Posterior vena cava (tissue), 2 donors: ENCODE results near the gene FADS6. TPM values are rescaled to one million over a fixed set of nuclear protein-coding genes. Genes with fewer than 3 reads are reported as not detected.
A peak's percentile ranks its signal among the peaks of the same experiment; 100 is the strongest.

ENCODE experiments used
- DNase-seq: peaks from one replicate; pipeline ENCODE4 v3.0.0-alpha.2; 2020; ENCODE audit warnings: low spot score
- intact Hi-C, 2 donors: fragments of 100-400 bp; cut with DNase I; formaldehyde crosslinking; loops; one replicate each; pipeline versions ENCODE4 v1.14.1 to v1.14.2; 2022 to 2023
- total RNA-seq, 2 donors: library from RNA; stranded (reverse); fragmentation: NEBNext Ultra II Directional; extraction: Animal tissue kit (Norgen Biotek cat#: 25700); gene quantifications; one replicate each; pipeline ENCODE4 v1.2.1, GENCODE V29; 2021
- donor health status: DM: yes; HTN: yes; CAD: no.
- donor health status: DM: yes; HTN: yes; CAD: no.

The FADS6 gene
- total RNA-seq, 2 donors from 2014 or later, result not detected

DNA sequence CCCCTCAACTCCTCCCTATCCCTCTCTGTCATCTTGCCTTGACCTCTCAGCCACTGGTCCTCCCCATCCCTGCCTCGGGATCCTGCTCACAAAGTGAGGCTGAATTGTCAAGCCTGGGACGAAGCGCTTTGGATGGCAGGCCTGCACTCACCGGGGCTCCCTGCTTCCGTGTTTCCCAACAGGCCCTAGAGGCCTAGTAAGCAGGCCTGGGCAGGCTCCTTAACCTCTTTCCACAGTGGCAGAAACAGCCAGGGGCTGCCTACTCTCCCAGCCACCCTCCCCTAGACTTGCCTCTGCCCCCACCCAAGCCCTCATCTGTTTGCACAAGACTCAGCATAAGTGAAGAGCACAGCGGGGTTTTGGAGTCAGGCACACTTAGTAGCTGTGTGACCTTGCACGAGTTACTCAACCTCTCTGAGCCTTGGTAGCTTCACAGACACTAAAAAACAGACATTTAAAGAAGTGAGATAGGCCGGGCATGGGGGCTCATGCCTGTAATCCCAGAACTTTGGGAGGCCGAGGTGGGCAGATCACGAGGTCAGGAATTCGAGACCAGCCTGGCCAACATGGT, 5.0 kb upstream of the FADS6 start:
- intact Hi-C loops, result no loop called here
- DNase-seq, result no peak

DNA sequence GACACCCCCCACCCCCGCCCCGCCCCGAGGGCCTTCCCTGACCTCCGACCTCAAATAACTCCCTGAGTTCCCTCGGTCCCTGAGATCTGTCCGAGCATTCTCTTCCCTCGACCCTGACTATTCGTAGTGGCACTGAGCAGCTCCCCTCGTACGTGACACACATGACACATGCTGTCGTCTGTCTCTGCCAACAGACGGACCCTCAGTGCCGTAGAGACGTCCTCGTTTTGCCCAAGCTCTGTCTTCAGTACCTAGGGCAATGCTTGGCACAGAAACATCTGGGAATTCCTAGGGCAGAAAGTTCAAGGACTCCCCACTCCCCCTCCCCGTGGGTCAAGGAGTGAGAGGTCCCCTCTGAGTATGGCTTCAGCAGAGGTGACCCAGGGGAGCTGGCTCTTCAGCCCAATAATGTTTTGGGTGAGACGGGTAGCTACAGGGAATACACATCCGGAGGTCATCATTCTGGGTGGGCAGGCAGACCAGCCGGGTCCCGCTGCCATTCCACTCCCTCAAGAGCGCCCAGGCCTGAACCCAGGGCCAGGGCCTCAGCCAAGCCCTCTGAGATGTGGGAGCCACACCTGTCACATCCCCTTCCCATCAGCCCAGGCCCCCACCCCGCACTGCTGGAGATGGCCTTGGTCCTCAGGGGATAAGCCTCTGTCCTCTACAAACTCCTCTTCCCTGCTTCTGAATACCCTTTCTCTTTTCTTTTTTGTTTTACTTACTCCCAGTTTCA, 671 bp upstream of the FADS6 start:
- intact Hi-C loops, result no loop called here
- DNase-seq, result no peak

DNA sequence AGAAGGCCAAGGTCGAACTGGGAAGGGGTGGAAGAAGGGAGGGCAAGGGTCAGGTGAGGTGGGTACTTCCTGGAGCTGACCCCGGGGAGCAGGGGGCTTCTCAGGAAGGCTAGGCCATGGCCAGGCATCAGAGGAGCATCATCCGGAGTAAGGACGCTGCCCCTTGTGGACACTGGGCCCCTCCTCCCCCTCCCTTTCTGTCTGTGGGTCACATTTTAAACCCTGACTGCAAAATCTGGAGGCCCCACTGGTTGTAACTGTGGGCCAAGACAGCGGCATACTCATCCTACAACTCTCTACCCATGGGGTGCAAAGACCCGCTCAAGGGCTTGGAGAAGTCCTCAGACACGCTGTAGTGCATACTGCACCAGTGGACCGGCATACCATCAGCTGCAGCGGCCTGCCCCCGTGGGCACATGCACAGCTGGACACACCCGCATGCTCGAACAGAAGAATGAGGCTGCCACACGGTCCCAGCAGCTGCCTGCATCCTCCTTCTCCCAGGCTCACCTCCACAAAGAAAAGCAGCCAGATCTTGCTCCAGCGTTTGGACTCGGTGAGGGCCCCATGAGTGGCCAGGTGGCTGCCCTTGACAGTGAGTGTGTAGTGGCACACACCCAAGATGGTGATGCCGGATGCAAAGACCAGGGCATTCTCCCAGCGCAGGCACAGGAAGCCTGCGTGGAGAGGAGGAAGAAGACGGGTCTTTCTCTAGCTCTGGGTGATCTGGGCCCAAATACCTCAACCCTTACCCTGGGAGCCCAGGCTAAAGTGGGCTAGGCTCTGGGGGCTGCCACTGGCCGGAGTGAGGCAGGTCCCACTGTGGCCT, 1.2 kb downstream of the FADS6 start:
- no peak for DNase-seq

DNA sequence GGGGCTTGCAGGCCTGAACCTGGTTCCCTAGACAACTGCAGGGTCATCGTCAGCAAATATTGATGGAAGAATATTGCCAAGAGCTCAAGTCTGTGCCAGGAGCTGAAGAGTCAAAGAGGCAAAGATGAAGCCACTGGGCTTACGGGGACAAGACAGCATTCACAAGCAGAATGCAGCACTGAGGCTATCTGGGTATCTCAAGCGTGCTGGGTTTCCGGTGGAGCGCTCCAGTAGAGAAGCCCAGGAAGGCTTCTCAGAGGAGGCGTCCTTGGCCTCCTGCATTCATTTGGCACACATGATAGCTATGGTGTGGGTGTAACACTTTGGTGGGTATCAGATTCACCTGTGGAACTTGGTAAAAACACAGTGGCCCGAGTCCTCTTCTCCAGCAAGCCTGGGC, 2.9 kb downstream of the FADS6 start:
- DNase-seq, result no peak
- intact Hi-C loops, result no loop called here

More for the DNA sequence above, 1.2 kb downstream of the FADS6 start:
- intact Hi-C loops, result no loop called here

DNA sequence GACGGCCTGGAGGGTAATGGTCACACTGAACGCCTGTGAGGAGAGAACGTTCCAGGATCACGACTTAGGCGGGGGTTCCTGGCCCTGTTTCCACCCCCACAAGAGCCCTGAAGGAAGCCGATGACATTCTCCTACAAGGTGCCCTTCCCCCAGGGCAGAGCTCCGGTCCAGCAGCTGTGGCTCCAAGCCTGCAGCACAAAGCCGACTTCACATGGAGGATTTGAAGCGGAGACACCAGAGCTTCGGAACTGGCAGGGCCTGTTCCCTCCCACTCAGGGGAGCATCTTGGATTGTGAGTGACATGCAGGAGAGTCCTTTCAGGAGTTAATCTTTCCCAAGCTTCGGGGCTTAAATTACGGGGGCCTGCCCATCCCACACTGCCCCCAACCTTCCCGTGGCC, 5.0 kb downstream of the FADS6 start:
- intact Hi-C loops, result no loop called here
- no peak for DNase-seq

DNA sequence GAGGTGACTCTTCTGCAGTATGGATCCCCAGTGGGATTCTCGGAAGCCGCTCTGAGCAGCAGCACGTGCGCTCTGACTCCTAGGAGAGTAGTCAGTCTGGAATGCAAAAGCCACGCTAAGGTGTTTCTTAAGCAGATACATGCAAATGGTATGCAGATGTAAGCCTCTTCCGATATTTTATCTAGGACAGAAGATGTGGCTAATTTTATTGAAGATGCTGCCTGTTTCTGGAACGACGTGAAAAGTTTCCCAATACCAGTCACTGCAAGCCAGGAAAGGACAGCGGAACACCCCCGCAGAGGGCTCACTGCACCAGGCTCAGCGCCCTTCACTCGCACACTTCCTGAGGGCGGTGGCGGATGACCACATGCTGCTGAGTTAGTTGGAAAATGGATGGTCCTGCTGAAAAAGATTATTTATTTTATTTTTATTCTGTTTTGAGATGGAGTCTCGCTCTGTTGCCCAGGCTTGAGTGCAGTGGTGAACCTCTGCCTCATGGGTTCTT, 10.1 kb downstream of the FADS6 start:
- intact Hi-C loops, result no loop called here
- no peak for DNase-seq

DNA sequence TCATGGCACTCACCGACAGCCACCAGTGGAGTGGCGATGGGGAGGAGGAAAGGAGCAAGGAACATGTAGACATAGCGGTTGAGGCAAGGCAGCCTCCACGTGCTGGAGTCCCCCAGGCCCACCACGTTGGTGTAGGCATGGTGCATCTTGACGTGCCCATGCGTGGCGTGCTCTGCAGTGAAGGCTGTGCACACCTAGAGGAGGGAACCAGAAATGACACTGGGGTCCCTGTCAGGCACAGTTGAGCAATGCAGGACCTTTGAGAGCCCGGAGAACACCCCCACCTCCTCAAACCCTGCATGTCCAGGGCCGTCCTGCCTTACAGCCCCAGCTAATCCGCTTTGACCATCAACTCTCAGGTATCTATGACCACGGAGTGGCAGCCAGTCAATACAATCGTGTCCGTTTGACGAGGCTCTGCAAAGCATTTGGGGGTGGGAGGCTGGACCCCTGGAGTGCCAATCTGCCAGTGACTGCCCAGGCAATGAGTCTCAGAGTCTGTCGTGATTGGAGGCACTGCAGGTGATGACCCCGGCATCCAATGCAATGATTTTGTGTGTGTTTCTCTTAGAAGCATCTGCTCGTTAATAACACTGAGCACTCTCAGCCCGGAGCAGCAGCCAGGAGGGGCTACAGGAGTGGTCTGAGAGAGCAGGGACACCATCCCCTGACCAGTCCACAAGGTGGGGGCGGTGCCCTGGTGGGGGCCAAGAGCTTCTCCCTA, 10.8 kb downstream of the FADS6 start:
- intact Hi-C loops, result no loop called here
- no peak for DNase-seq

DNA sequence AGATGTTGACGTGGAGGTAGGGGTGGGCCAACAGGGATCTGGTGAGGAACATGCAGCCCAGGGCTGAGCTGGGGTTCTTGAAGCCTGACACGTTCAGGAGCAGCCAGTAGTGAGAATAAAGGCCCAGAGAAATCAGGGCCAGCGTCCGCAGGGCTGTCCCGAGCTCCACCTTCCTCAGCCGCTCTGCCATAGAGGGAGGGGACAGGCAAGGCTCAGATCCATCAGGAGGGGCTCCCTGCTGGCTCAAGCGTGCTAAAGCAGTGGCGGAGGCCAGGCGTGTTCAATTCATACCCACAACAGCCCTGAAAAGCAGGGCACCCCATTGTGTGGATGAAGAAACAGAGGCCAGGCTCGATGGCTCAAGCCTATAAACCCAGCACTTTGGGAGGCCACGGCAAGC, 12.4 kb downstream of the FADS6 start:
- DNase-seq, result no peak
- intact Hi-C loops, result no loop called here

DNA sequence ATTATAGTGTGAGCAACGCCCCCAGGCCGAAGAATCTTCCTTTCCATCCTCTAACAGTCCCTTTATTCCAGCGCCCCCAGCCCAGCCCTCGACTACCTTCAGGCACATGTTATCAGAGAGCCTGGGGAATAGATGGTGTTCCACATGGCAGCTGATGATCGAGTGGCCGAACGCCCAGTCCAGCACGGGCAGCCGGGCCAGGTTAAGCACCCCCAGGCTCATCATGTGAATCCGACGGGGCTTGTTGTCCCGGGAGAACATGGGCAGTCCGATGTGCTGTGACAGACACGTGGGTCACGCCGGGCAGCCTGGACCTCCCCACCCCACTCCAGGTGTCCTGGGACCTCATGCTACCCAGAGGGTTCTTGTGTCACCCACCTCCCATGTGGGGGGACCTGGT, 14.1 kb downstream of the FADS6 start:
- no peak for DNase-seq
- intact Hi-C loops, result no loop called here

DNA sequence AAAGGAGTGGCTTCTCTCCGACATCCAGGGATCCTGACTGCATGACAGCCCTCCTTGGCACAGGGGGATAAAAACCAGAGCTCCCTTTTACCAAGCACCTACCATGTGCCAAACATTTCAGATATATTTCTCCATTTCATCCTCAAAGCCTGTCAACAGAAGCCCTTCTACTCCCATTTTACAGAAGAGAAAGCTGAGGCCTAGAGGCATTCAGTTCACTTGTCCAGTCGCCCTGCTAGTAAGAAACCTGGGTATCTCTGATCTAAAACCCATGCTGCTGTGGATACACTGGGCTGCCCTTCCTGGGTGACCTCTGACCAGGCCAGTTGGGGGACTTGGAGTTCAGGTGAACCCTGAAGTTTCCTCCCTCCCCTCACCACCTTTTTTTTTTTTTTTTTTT, 14.8 kb downstream of the FADS6 start:
- intact Hi-C loops, result no loop called here
- DNase-seq, result no peak

DNA sequence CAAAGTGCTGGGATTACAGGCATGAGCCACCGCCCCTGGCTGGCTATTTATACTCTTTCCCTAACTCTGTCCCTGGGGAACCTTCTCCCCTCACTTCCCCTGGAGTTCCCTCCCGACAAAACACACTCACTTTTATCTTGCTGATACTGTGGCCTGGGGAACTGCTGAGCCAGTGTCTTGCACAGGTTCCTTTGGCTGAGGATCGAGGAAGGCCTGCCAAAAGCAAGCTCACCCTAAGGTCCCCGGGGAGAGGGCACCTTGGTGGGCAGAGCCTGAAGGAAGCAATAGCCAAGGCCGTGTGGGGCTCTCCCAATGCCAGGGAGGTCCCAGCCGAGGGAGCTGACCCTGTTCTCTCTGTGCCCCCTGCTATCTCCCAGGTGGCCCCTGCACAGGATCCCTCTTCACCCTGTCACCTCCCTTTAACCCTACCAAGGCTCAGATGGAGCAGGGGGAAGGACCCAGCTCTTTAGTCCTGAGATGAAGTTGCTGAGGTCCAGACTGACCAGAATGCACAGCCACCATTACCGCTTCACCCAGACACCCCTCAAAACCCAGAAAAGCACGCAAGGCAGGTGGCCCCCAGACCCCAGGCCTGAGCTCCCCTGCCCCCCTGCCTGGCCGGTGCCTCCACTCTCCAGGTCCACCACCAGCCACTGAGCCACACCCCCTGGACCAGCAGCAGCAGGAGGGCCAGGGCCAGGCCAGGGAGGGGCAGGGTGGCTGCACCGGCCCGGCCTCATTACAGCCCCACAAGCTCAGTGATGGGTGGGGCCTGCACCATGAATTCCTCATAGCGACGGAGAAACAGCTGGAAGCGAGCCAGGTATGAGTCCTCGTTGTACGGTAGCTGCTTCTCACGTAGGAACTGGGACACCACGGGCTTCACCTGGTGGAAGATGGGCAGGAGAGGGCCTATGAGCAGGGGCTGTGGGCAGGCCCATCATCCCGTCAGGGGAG, 15.6 kb downstream of the FADS6 start:
- intact Hi-C loops, result no loop called here

DNA sequence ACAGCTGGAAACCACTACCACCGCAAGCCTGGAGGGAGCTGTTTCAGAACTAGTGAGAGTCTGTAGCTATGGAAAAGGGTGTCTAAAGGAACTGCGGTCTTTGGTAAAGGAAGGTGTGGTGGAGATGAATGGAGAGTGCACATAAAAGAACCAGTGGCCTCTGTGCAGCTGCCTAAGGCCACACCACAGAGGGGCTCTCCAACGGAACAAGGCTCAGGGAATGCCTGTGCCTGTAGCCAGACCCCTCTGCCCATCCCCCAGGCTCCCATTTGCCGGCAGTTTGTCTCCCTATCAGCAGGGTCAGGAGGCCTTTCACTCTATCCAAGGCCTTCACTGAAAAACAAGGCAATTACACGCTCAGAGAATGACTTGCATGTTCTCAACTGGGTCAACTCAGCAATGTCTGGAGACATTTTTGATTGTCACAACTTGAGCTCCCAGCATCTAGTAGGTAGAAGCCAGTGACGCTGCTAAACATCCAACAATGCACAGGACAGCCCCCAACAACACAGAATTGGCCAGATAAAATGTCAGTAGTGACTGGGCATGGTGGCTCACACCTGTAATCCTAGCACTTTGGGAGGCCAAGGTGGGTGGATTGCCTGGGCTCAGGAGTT, 17.3 kb downstream of the FADS6 start:
- no peak for DNase-seq
- intact Hi-C loops, result no loop called here

More for the DNA sequence above, 15.6 kb downstream of the FADS6 start:
- DNase-seq, result no peak

DNA sequence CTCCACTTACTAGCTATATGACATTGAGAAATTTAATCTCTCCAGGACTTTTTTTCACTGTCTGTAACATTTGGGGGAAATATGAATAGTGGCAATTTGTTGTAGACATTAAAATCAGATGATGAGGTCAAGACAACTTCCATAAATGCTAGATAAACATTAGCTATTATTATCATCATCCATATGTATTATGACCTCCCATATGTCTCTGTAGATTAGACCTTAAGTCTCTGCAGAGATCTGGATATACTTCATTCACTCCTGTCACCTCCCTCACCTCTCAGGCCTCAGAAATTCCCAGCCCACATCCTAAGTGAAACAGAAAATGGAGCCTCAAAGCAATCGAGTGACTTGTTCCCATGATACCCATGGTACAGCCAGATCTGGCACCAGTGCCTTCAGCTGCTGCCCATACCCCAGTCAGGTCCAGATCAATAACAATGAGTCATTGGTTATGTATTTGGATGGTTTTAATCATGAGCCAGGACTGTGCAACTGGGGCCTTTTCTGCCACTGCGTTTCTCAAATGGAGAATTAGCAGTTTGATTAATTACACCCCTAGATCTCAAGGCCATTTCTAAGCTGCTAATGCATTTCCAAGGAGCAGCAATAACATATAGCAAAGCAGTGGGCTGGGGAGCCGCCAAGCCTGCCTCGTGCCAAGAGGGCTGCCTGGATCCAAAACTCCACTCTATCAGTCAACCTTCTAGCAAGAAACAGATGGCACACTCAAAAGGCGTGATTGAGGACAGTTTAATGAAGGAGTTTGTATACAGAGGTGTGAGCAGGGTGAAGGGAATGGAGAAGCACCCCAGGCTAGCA, 18.1 kb downstream of the FADS6 start:
- no peak for DNase-seq
- intact Hi-C loops, result no loop called here

DNA sequence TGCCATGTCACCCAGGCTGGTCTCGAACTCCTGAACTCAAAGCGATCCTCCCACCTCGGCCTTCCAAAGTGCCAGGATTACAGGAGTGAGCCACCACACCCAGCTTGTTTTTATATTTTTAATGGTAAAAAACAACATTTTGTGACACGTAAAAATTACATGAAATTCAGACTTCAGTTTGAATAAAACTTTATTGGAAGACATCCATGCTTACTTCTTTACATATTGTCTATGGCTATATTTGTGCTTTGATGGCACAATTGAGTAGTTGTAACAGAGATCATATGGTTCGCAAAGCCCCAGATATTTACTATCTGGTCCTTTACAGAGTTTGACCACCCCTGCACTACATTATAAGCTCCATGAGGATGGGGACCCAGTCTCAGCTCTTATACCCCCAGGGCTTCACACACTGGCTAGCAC, 18.8 kb downstream of the FADS6 start:
- intact Hi-C loops, result no loop called here
- DNase-seq, result no peak

DNA sequence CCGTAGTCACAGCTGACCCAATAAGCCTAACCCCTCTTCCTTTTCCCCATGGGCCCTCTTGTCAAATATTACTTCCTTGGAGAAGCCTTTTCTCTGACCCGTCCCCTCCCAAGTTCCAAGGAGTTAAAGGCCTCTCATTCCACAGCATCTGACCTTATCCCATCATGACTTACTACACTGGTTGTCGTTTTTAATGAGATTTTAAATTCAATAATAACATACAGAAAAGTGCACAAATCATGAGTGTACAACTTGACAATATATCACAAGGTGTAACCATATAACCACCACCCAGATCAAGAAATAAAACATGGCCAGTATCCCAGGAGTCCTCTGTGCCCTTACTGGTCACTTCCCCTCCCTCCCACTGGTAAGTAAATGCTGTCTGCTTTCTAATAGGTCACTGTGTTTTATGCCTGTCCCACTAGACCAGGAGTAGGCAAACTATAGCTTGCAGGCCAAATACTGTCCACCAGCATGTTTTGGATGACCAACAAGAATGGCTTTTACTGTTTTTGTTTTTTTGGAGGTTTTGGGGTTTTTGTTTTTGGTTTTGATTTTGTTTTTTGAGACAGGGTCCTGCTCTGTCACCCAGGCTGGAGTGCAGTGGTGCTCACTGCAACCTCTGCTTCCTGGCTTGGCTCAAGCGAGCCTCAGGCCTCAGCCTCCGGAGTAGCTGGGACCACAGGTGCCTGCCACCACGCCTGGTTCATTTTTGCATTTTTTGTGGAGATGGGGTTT, 19.4 kb downstream of the FADS6 start:
- intact Hi-C loops, result no loop called here
- no peak for DNase-seq

DNA sequence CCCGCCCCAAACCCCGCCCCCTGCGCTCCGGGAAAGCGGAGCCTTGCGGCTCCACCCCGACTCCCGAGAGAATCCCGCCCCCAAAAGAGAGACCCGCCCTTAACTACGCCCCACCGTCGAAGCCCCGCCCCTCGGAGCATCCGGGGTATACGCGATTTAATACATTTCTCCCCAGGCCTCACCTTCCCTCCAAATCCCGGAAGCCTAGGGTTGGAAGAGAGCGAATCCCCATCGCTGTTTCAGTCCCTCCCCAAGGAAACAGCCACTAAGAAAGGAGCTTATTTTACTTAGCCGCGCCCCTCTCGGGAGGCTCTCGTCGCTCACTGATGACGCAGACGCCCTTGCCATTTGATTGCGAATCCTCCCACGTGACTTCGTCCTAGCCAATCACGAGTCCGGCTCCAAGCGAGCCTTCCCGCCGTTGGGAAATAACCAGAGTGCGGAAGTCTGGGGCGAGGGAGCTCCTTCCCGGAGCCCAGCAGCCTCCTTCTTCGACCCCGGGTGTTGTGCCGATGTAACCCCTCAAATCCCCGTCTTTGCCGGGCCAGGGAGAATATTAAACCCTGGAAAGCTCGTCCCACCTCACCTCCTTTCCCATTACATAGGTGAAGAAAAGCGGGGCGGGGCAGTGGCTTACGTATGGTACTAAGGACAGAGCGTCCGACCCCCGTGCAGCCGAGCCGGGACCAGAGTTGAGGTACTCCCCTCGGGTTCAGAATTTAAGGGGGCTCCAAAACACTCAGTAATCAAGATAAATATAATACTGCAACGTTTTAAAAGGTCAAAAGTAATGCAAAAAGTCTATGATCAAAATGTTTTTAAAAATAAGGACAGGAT, 20.2 kb downstream of the FADS6 start:
- intact Hi-C loops, result no loop called here
- DNase-seq, result peak; percentile 100
